OCI-LY3 (cell line): Measurements from ENCODE around the gene BBS1.
"Not testable (repeated sequence)": the region's sequence is repeated elsewhere in the genome, so short reads cannot be mapped to it uniquely, and the experiment has no call there.

Source experiments
- EZH2phosphoT487 ChIP-seq: fragments of 200-600 bp; shearing (Covaris generic); IDR thresholded peaks from 2 replicates; pipeline ENCODE4 v1.6.1; 2018; ENCODE audit warnings: antibody characterized with exemption, mixed run types, low read depth
- TF ChIP-seq, protein P1 (sequence below): fragments of 200-600, 300-600 bp; sonication (generic); IDR thresholded peaks from 2 replicates; pipeline ENCODE4 v1.5.1; 2014; ENCODE audit warnings: antibody characterized with exemption, low read length, low read depth

DNA sequence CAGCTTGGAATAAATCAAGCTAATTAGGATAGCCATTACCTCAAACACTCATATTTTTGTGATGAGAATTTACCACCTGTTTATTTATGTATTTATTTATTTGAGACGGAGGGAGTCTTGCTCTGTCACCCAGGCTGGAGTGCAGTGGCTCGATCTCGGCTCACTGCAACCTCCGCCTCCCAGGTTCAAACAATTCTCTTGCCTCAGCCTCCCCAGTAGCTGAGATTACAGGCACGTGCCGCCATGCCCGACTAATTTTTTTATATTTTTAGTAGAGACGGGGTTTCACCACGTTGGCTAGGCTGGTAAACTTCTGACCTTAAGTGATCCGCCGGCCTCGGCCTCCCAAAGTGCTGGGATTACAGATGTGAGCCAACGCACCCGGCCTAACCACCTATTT, 34.5 kb downstream of the BBS1 start:
- TF ChIP-seq, protein P1, sequence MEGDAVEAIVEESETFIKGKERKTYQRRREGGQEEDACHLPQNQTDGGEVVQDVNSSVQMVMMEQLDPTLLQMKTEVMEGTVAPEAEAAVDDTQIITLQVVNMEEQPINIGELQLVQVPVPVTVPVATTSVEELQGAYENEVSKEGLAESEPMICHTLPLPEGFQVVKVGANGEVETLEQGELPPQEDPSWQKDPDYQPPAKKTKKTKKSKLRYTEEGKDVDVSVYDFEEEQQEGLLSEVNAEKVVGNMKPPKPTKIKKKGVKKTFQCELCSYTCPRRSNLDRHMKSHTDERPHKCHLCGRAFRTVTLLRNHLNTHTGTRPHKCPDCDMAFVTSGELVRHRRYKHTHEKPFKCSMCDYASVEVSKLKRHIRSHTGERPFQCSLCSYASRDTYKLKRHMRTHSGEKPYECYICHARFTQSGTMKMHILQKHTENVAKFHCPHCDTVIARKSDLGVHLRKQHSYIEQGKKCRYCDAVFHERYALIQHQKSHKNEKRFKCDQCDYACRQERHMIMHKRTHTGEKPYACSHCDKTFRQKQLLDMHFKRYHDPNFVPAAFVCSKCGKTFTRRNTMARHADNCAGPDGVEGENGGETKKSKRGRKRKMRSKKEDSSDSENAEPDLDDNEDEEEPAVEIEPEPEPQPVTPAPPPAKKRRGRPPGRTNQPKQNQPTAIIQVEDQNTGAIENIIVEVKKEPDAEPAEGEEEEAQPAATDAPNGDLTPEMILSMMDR = not testable (repeated sequence)
- not testable (repeated sequence) for TF ChIP-seq EZH2phosphoT487
